Keratinocyte (primary cell): ENCODE measurements around the gene CBX7. TPM values are rescaled to one million over a fixed set of nuclear protein-coding genes. Genes with fewer than 3 reads are reported as not detected.

Experiments
- DNase-seq: peaks from one replicate; pipeline ENCODE4 v3.0.0-alpha.2; 2011; ENCODE audit warnings: low read depth, missing footprints, low spot score
- FAIRE-seq: peaks from 2 replicates; lab custom pipeline; 2011; peaks lifted over from hg19 to GRCh38; lab: Jason Lieb, UNC
- H2AFZ ChIP-seq: 2 replicates; pipeline ENCODE4 v1.6.0; 2012; ENCODE audit warnings: low read length, control low read depth, inconsistent platforms; ENCODE audit not compliant: control insufficient read depth
- H3K27ac ChIP-seq: 2 replicates; pipeline ENCODE4 v1.5.1; 2011; ENCODE audit warnings: low read length; ENCODE audit not compliant: control insufficient read depth, insufficient read depth
- H3K27me3 ChIP-seq: 3 replicates; pipeline ENCODE4 v1.6.0; 2011; ENCODE audit warnings: low read length; ENCODE audit not compliant: control insufficient read depth, insufficient read depth; ENCODE audit errors: extremely low read depth
- H3K36me3 ChIP-seq, 2 experiments: 2 replicates in 1 of 2; 3 replicates in 1 of 2; pipeline ENCODE4 v1.5.1; 2011; ENCODE audit warnings: low read length in 2 of 2, mild to moderate bottlenecking in 1 of 2; ENCODE audit not compliant: control insufficient read depth in 2 of 2, insufficient read depth in 2 of 2; ENCODE audit errors: extremely low read depth in 1 of 2
- H3K4me1 ChIP-seq: 3 replicates; pipeline ENCODE4 v1.5.1; 2011; ENCODE audit warnings: low read length; ENCODE audit not compliant: control insufficient read depth, insufficient read depth; ENCODE audit errors: extremely low read depth
- H3K4me2 ChIP-seq: 3 replicates; pipeline ENCODE4 v1.6.0; 2011; ENCODE audit warnings: low read depth, low read length; ENCODE audit not compliant: control insufficient read depth, insufficient read depth; ENCODE audit errors: extremely low read depth
- H3K4me3 ChIP-seq, 3 experiments: fragments of 200-600 bp in 1 of 3; sonication (generic) in 1 of 3; 2 replicates in 2 of 3; 3 replicates in 1 of 3; pipeline ENCODE4 v1.5.1; 2011 to 2016; ENCODE audit warnings: low read length in 3 of 3, mild to moderate bottlenecking in 3 of 3, control low read depth in 2 of 3, inconsistent platforms in 1 of 3, low read depth in 1 of 3, mixed read lengths in 1 of 3, mixed run types in 1 of 3, moderate library complexity in 1 of 3; ENCODE audit not compliant: control insufficient read depth in 2 of 3, insufficient read depth in 2 of 3; ENCODE audit errors: extremely low read depth in 1 of 3
- H3K79me2 ChIP-seq: 2 replicates; pipeline ENCODE4 v1.6.0; 2012; ENCODE audit warnings: low read length; ENCODE audit not compliant: control insufficient read depth, insufficient read depth
- H3K9ac ChIP-seq: 3 replicates; pipeline ENCODE4 v1.6.0; 2011; ENCODE audit warnings: low read length; ENCODE audit not compliant: control insufficient read depth, insufficient read depth; ENCODE audit errors: extremely low read depth
- H3K9me1 ChIP-seq: 3 replicates; pipeline ENCODE4 v1.6.0; 2011; ENCODE audit warnings: low read length; ENCODE audit not compliant: control insufficient read depth, insufficient read depth; ENCODE audit errors: extremely low read depth
- H3K9me3 ChIP-seq: 2 replicates; pipeline ENCODE4 v1.5.1; 2012; ENCODE audit warnings: low read depth, low read length; ENCODE audit not compliant: control insufficient read depth
- H4K20me1 ChIP-seq: 3 replicates; pipeline ENCODE4 v1.6.0; 2011; ENCODE audit warnings: low read length; ENCODE audit not compliant: control insufficient read depth, insufficient read depth; ENCODE audit errors: extremely low read depth
- CTCF ChIP-seq, 3 experiments: IDR thresholded peaks in 1 of 3; conservative IDR thresholded peaks in 1 of 3; optimal IDR thresholded peaks in 1 of 3; 2 replicates in 2 of 3; 3 replicates in 1 of 3; pipeline versions ENCODE3 to v1.5.1; 2011; ENCODE audit warnings: low read length in 3 of 3, mild to moderate bottlenecking in 3 of 3, moderate library complexity in 2 of 3, control low read depth in 1 of 3, inconsistent platforms in 1 of 3; ENCODE audit not compliant: insufficient read depth in 2 of 3; ENCODE audit errors: extremely low read depth in 1 of 3
- EZH2 ChIP-seq: IDR thresholded peaks from one replicate; pipeline ENCODE4 v1.6.1; 2012; ENCODE audit warnings: inconsistent platforms, mild to moderate bottlenecking, low read length, moderate library complexity
- dilution Hi-C: fragments of 300-500 bp; cut with MboI; formaldehyde crosslinking; loops from one replicate; pipeline ENCODE4 v1.7.0; 2020; ENCODE audit warnings: low sequenced_read_pairs; ENCODE audit not compliant: extremely low pct_ligation_motif_present
- polyA plus RNA-seq, 5 experiments: library from polyadenylated mRNA; depleted of rRNA in 3 of 5; stranded (reverse) in 3 of 5; stranded (forward) in 1 of 5; unstranded in 1 of 5; fragments of >200 nt; gene quantifications; 1 replicate in 1 of 5; 2 replicates in 3 of 5; 3 replicates in 1 of 5; pipeline versions ENCODE4 v1.2.1 to v1.2.3, GENCODE V29; 2011 to 2012; ENCODE audit warnings: missing spikeins in 2 of 5, low read depth in 1 of 5, low replicate concordance in 1 of 5

CBX7 gene
- polyA plus RNA-seq, 1 donor (not counting 4 experiments of a cell fraction or from before 2014, with no cell fraction given): 1.3 TPM

DNA sequence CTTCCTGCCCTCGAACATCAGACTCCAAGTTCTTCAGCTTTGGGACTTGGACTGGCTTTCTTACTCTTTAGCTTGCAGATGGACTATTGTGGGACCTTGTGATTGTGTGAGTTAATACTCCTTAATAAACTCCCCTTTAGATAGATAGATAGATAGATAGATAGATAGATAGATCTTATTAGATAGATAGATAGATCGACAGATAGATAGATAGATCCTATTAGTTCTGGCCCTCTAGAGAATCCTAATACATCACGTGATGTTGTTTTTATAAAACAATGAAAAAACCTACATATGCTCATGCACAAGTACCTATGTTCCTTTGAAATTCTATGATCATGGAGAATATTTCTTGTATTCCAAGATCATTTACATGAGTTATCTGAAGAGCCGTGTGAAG lies 31.5 kb downstream of the CBX7 start:
- DNase-seq: no peak
- no peaks in the 10 kb centered on the region for H4K20me1 ChIP-seq
- no peak overlapping the region for H3K9ac ChIP-seq
- TF ChIP-seq EZH2: no peak
- dilution Hi-C loops: no loop called here
- no peaks in the 10 kb centered on the region for H3K79me2 ChIP-seq
- no peak overlapping the region for H3K27ac ChIP-seq
- H3K9me1 ChIP-seq: no peaks in the 10 kb centered on the region
- no peaks in the 10 kb centered on the region for H3K27me3 ChIP-seq
- H3K4me3 ChIP-seq: no peak overlapping the region
- no peaks in the 10 kb centered on the region for H3K36me3 ChIP-seq
- no peak overlapping the region for H3K4me2 ChIP-seq
- peaks cover 8% of the 10 kb centered on the region for H3K4me1 ChIP-seq
- H2AFZ ChIP-seq: no peak overlapping the region
- H3K9me3 ChIP-seq: no peaks in the 10 kb centered on the region
- FAIRE-seq: no peak

DNA sequence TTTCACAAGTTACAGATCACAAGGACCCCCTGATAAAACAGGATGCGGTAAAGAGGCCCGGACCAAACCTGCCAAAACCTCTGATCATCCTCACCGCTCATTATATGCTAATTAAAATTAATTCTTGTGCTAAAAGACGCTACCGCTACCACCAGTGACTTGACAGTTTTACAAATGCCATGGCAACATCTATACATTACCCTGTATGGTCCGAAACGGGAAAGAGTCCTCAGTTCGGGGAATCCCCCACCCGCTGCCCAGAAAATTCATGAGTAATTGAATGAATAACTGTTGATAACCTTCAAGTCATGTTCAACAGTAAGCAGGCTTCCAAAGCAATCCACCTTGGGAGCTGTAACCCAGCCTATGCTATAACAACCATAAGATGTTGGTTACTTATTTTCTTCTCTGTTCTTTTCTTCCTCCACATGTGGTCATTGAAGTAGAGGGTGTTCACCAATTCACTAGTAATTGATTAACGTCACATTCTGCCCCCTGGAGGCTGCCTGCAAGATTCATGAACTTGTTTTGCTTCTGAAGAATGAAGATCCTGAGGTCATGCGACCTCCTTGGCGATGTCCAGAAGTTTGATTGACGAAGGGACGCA lies 34.8 kb downstream of the CBX7 start:
- Histone ChIP-seq H4K20me1 (no peaks in the 10 kb centered on the region), H3K9me1 (no peaks in the 10 kb centered on the region), H3K4me1 (peaks cover 15% of the 10 kb centered on the region), H2AFZ (peak overlapping the region; percentile 44), H3K9ac (no peak overlapping the region), H3K4me3 (no peak overlapping the region), H3K36me3 (no peaks in the 10 kb centered on the region), H3K9me3 (no peaks in the 10 kb centered on the region), H3K4me2 (no peak overlapping the region), H3K27me3 (no peaks in the 10 kb centered on the region), H3K79me2 (no peaks in the 10 kb centered on the region), H3K27ac (no peak overlapping the region)
- TF ChIP-seq CTCF (optimal IDR thresholded peaks at IDR 0.05 in 1 of 3, IDR thresholded peaks at IDR 0.05 in 1 of 3, conservative IDR thresholded peaks at IDR 0.05 in 1 of 3; ENCODE audit: extremely low read depth in 1 of 3, insufficient read depth in 2 of 3, low read length in 3 of 3): peak; percentile 54 to 67 (median 62)
- TF ChIP-seq EZH2: no peak
- no peak for DNase-seq
- FAIRE-seq: peak; percentile 88
- dilution Hi-C loops: no loop called here
